Esophagus muscularis mucosa (tissue), 4 donors: Measurements from ENCODE around the gene STOML1.

Experiments used
- CTCF ChIP-seq, 3 experiments: fragments of 200-600 bp in 2 of 3; fragments of 450-650 bp in 1 of 3; sonication (generic) in 2 of 3; IDR thresholded peaks; one replicate each; pipeline ENCODE4 v1.5.1; 2017 to 2019; ENCODE audit warnings: antibody characterized with exemption in 3 of 3, mild to moderate bottlenecking in 2 of 3, moderate library complexity in 1 of 3
- EP300 ChIP-seq: sonication (generic); formaldehyde crosslinking; IDR thresholded peaks from one replicate; pipeline ENCODE4 v1.6.1; 2017; ENCODE audit warnings: antibody characterized with exemption
- POLR2A ChIP-seq: fragments of 450-650 bp; IDR thresholded peaks from one replicate; pipeline ENCODE4 v1.6.1; 2017; ENCODE audit warnings: antibody characterized with exemption, moderate library complexity, mild to moderate bottlenecking, low read depth
- POLR2AphosphoS5 ChIP-seq, 2 donors: sonication (generic); formaldehyde crosslinking; IDR thresholded peaks; one replicate each; pipeline ENCODE4 v1.6.1; 2017; ENCODE audit warnings: antibody characterized with exemption in 2 of 2

DNA sequence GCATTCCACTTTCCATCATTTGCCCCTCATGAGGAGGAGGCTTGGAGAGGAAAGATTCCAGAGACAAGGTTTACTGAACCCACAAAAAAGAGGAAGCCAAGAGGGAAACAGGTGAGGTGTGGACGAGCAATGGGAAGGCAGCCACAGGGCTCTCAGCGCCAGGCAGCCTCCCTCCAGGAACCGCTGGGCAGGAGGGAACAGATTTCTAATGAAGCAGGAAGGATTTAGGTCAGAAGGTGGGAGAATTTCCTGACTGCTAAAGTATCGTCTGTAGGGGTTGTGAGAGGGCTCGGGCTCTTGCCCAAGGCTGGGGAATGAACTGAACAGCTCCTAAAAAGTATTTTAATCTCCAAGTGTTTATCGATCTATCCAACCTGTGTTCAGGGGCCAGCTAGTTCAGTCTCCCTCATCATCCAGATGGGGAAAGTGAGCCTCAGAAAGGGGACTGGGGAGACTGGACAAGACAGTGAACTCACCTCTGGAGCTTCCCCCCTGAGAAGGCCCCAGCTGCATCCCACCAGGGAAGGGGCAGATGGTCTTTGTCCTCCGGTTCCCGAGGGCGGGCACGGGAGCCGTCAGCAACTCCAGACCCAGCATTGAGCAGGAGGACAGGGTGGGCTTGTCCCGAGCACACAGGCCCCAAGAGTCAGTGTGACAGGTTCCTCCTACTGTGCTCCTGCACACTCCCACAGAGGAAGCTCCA lies 55.4 kb downstream of the STOML1 start:
- TF ChIP-seq CTCF (IDR thresholded peaks at IDR 0.05) = no peak
- no peak for TF ChIP-seq POLR2A
- no peak for TF ChIP-seq POLR2AphosphoS5 (IDR thresholded peaks at IDR 0.05)
- no peak for TF ChIP-seq EP300
